K562 (cell line): Measurements from ENCODE around the gene TARS1. TPM values are rescaled to one million over a fixed set of nuclear protein-coding genes. Genes with fewer than 3 reads are reported as not detected.

Source experiments
- ATF1 ChIP-seq, 2 experiments: fragments of 450-650 bp in 1 of 2; IDR thresholded peaks; 2 replicates each; pipeline ENCODE4 v1.6.1; 2016; ENCODE audit warnings: missing compliant biosample characterization in 1 of 2, missing genetic modification characterization in 1 of 2
- ATF6 ChIP-seq: sonication (generic); formaldehyde crosslinking; IDR thresholded peaks from 2 replicates; pipeline ENCODE4 v1.4.0; 2020; ENCODE audit warnings: mild to moderate bottlenecking, missing genetic modification reagents
- BCLAF1 ChIP-seq, 2 experiments: fragments of 450-650 bp in 1 of 2; IDR thresholded peaks; 2 replicates each; pipeline ENCODE4 v1.6.1; 2011 to 2017; ENCODE audit warnings: low read depth in 2 of 2, antibody characterized with exemption in 1 of 2, borderline replicate concordance in 1 of 2, low read length in 1 of 2, mild to moderate bottlenecking in 1 of 2, mixed read lengths in 1 of 2; ENCODE audit not compliant: control insufficient read depth in 1 of 2
- CEBPG ChIP-seq, 3 experiments: fragments of 200-800 bp in 1 of 3; sonication (Bioruptor generic) in 1 of 3; sonication (generic) in 1 of 3; formaldehyde crosslinking in 1 of 3; IDR thresholded peaks in 2 of 3; conservative IDR thresholded peaks in 1 of 3; 2 replicates each; pipeline versions ENCODE4 v1.6.1 to v1.8.0; 2016 to 2022; ENCODE audit warnings: missing compliant biosample characterization in 2 of 3, missing genetic modification characterization in 2 of 3, mild to moderate bottlenecking in 1 of 3, missing genetic modification reagents in 1 of 3
- E2F4 ChIP-seq: sonication (generic); formaldehyde crosslinking; IDR thresholded peaks from 2 replicates; pipeline ENCODE4 v1.8.0; 2022; ENCODE audit warnings: mild to moderate bottlenecking, low read depth, missing genetic modification reagents
- ETV6 ChIP-seq, 3 experiments: fragments of 150-350 bp in 1 of 3; sonication (generic) in 1 of 3; formaldehyde crosslinking in 1 of 3; IDR thresholded peaks; 2 replicates each; pipeline versions ENCODE4 v1.6.1 to v1.8.0; 2014 to 2022; ENCODE audit warnings: borderline replicate concordance in 2 of 3, low read depth in 2 of 3, antibody characterized with exemption in 1 of 3, low read length in 1 of 3, mild to moderate bottlenecking in 1 of 3, missing genetic modification reagents in 1 of 3
- KDM2B ChIP-seq: fragments of 250-450 bp; sonication (Bioruptor Pico); IDR thresholded peaks from 2 replicates; pipeline ENCODE4 v1.8.0; 2021; ENCODE audit warnings: mild to moderate bottlenecking, moderate library complexity
- KDM4B ChIP-seq, 2 experiments: fragments of 450-650 bp in 1 of 2; sonication (generic) in 1 of 2; IDR thresholded peaks; 2 replicates each; pipeline ENCODE4 v1.6.1; 2016 to 2017; ENCODE audit warnings: borderline replicate concordance in 2 of 2, antibody characterized with exemption in 1 of 2, low read depth in 1 of 2, mild to moderate bottlenecking in 1 of 2
- KLF13 ChIP-seq: fragments of 450-650 bp; IDR thresholded peaks from 2 replicates; pipeline ENCODE4 v1.6.1; 2016; ENCODE audit warnings: missing genetic modification characterization, low read depth, mild to moderate bottlenecking, missing compliant biosample characterization, moderate library complexity, borderline replicate concordance
- MNT ChIP-seq, 2 experiments: fragments of 450-650 bp; conservative IDR thresholded peaks; 2 replicates each; pipeline ENCODE4 v1.6.1; 2017; ENCODE audit warnings: mild to moderate bottlenecking in 2 of 2, moderate library complexity in 2 of 2
- RFX7 ChIP-seq: fragments of 250-450 bp; sonication (Bioruptor Pico); IDR thresholded peaks from 2 replicates; pipeline ENCODE4 v1.5.1; 2021; ENCODE audit warnings: mild to moderate bottlenecking
- SMAD1 ChIP-seq: fragments of 150-350 bp; IDR thresholded peaks from 2 replicates; pipeline ENCODE4 v1.6.1; 2014; ENCODE audit warnings: low read length, low read depth; ENCODE audit not compliant: partially characterized antibody
- ZNF263 ChIP-seq: sonication (generic); formaldehyde crosslinking; IDR thresholded peaks from 2 replicates; pipeline ENCODE4 v1.8.0; 2022; ENCODE audit warnings: mild to moderate bottlenecking, missing genetic modification reagents, borderline replicate concordance
- ZNF324 ChIP-seq: fragments of 250-450 bp; sonication (Bioruptor Pico); IDR thresholded peaks from 2 replicates; pipeline ENCODE4 v1.4.0; 2020; ENCODE audit warnings: mild to moderate bottlenecking
- ZNF717 ChIP-seq: fragments of 250-450 bp; sonication (Bioruptor Pico); IDR thresholded peaks from 2 replicates; pipeline ENCODE4 v1.5.0; 2021
- polyA plus RNA-seq, 8 experiments: library from polyadenylated mRNA; depleted of rRNA in 4 of 8; stranded (reverse) in 5 of 8; unstranded in 3 of 8; fragments of >200 nt; fragmentation: Nextera tagmentation in 2 of 8; fragmentation: Illumina TruSeq in 1 of 8; extraction: Ambion mirVana in 2 of 8; extraction: Trizol in 1 of 8; gene quantifications; 2 replicates each; pipeline versions ENCODE4 v1.2.1 to v1.2.3, GENCODE V29; 2011 to 2014; ENCODE audit warnings: inconsistent platforms in 1 of 8, missing spikeins in 1 of 8
- total RNA-seq, 7 experiments: library from RNA; depleted of rRNA in 6 of 7; stranded (reverse); fragments of >200 nt in 6 of 7; fragmentation: Illumina TruSeq in 2 of 7; extraction: Trizol in 2 of 7; gene quantifications; 2 replicates each; pipeline versions ENCODE4 v1.2.1 to v1.2.3, GENCODE V29; 2011 to 2021; ENCODE audit warnings: low replicate concordance in 1 of 7

TARS1 gene
- total and polyA plus RNA-seq, 9 of the 15 experiments (the other 6 are each of a cell fraction or from before 2014, with no cell fraction given), result 263 to 518 (median 439) TPM

GRCh38 chr5:33441241-33442177, 744 bp downstream of the TARS1 start (continued):
- TF ChIP-seq BCLAF1 (IDR thresholded peaks at IDR 0.05; ENCODE audit: borderline replicate concordance in 1 of 2, control insufficient read depth in 1 of 2, low read depth in 2 of 2, low read length in 1 of 2) (0 out of 4 replicates have a peak, but pooled peaks of 1 of the 2 experiments have one; percentile 32), ATF6 (no peak), ZNF717 (CRISPR knock-in tag) (0 out of 2 replicates have a peak, but pooled peaks have one; percentile 44), ZNF324 (CRISPR knock-in tag) (no peak), ZNF263 (CRISPR knock-in tag) (peak; percentile 34; the same call in 1 of the 2 replicates), ETV6 (IDR thresholded peaks at IDR 0.05; ENCODE audit: borderline replicate concordance in 1 of 2, low read depth in 2 of 2, low read length in 1 of 2) (peak in 1 of 2 experiments; percentile 85; a peak in 1 of 4 replicates), ETV6 (CRISPR knock-in tag; IDR thresholded peaks at IDR 0.05; ENCODE audit: borderline replicate concordance) (no peak), E2F4 (CRISPR knock-in tag) (no peak), CEBPG (CRISPR knock-in tag; IDR thresholded peaks at IDR 0.05) (peak; percentile 24; the same call in 1 of the 2 replicates), CEBPG (tag; conservative IDR thresholded peaks at IDR 0.05 in 1 of 2, IDR thresholded peaks at IDR 0.05 in 1 of 2) (0 out of 4 replicates have a peak, but pooled peaks of 1 of the 2 experiments have one; percentile 17), MNT (conservative IDR thresholded peaks at IDR 0.05) (peak; percentile 60 to 77; a peak in 2 of 4 replicates), ATF1 (CRISPR knock-in tag; IDR thresholded peaks at IDR 0.05) (no peak), ATF1 (tag; IDR thresholded peaks at IDR 0.05) (peak; percentile 18; the same call in 1 of the 2 replicates), KDM4B (IDR thresholded peaks at IDR 0.05; ENCODE audit: borderline replicate concordance in 2 of 2, low read depth in 1 of 2) (no peak), SMAD1 (peak; percentile 38), RFX7 (CRISPR knock-in tag) (no peak), KLF13 (no peak), KDM2B (CRISPR knock-in tag) (no peak)
